Panc1 (cell line): ENCODE data around the gene MYCN.

ENCODE experiments used
- CTCF ChIP-seq: fragments of 450-650 bp; IDR thresholded peaks from 2 replicates; pipeline ENCODE4 v1.5.1; 2017; ENCODE audit warnings: mild to moderate bottlenecking
- REST ChIP-seq, 2 experiments: IDR thresholded peaks; 2 replicates each; pipeline ENCODE4 v1.6.1; 2011 to 2012; ENCODE audit warnings: low read depth in 2 of 2, control low read depth in 1 of 2, low read length in 1 of 2, mild to moderate bottlenecking in 1 of 2, moderate library complexity in 1 of 2; ENCODE audit not compliant: insufficient read depth in 1 of 2
- SIN3A ChIP-seq: IDR thresholded peaks from 2 replicates; pipeline ENCODE4 v1.6.1; 2012; ENCODE audit warnings: low read depth, mild to moderate bottlenecking, low read length, moderate library complexity, borderline replicate concordance; ENCODE audit not compliant: insufficient read depth

- TF ChIP-seq CTCF: no peak
- TF ChIP-seq SIN3A: no peak
- no peak for TF ChIP-seq REST (IDR thresholded peaks at IDR 0.05; ENCODE audit: insufficient read depth in 1 of 2, low read depth in 2 of 2, low read length in 1 of 2)
Measured at GRCh38 chr2:15909736-15910135, 30.6 kb upstream of the MYCN start.
